ENCODE results near the gene NR1D1.
A peak's percentile ranks its signal among the peaks of the same experiment; 100 is the strongest.

Gene NR1D1

GRCh38 chr17:40129498-40129897 lies 29.1 kb upstream of the NR1D1 start:
- TF ChIP-seq CTCF (conservative IDR thresholded peaks at IDR 0.05) (no peak), ZFX (IDR thresholded peaks at IDR 0.05) (no peak)
- no peak overlapping the region for H3K27ac ChIP-seq

- TF ChIP-seq ZFX (IDR thresholded peaks at IDR 0.05) = no peak
- H3K27ac ChIP-seq = peak overlapping the region; percentile 34; the same call in 1 of the 2 replicates
These were observed 24.1 kb upstream of the NR1D1 start for GRCh38 chr17:40124279-40125141.

GRCh38 chr17:40123811-40124114 lies 23.4 kb upstream of the NR1D1 start:
- TF ChIP-seq CTCF (conservative IDR thresholded peaks at IDR 0.05) (no peak), ZFX (IDR thresholded peaks at IDR 0.05) (no peak)

GRCh38 chr17:40122999-40123810 lies 22.8 kb upstream of the NR1D1 start:
- H3K27ac ChIP-seq = peak overlapping the region; percentile 97
- TF ChIP-seq ZFX (IDR thresholded peaks at IDR 0.05) (no peak), CTCF (conservative IDR thresholded peaks at IDR 0.05) (no peak)

More at GRCh38 chr17:40123811-40124114, 23.4 kb upstream of the NR1D1 start:
- H3K27ac ChIP-seq = peak overlapping the region; percentile 97

- TF ChIP-seq ZFX (IDR thresholded peaks at IDR 0.05) = peak; percentile 85
- TF ChIP-seq CTCF (conservative IDR thresholded peaks at IDR 0.05) = no peak; the same call in 1 of the 2 replicates
- peak overlapping the region; percentile 97 for H3K27ac ChIP-seq
These were observed 22.0 kb upstream of the NR1D1 start for GRCh38 chr17:40122136-40122998.

- H3K27ac ChIP-seq = peak within 1 kb of the TSS; percentile 97
- TF ChIP-seq ZFX (IDR thresholded peaks at IDR 0.05) = peak; percentile 22; the same call in 1 of the 2 replicates
- no peak for TF ChIP-seq CTCF (conservative IDR thresholded peaks at IDR 0.05)
These were observed 21.1 kb upstream of the NR1D1 start, which contains the start of gene MSL1 for GRCh38 chr17:40121181-40122135. Gene MSL1 (plus strand): TSS chr17:40121971. CDS start chr17:40122613, 642 bp downstream.
